Natural killer cell (primary cell): ENCODE data around the gene DIPK1B. TPM values are rescaled to one million over a fixed set of nuclear protein-coding genes. Genes with fewer than 3 reads are reported as not detected.

Source experiments
- ATAC-seq, 3 donors: fragments of 150-1000 bp in 2 of 3; fragments of 200-7000 bp in 1 of 3; cut with Tn5 transposase; 1 replicate in 1 of 3; 2 replicates in 2 of 3; pipeline ENCODE4 v1.10.0; 2021; ENCODE audit warnings: mild to moderate bottlenecking in 2 of 3, moderate library complexity in 2 of 3
- DNase-seq, 2 donors: peaks; one replicate each; pipeline versions ENCODE4 v3.0.0 to v3.0.0-alpha.2; 2013 to 2021; ENCODE audit warnings: mixed read lengths in 1 of 2
- H3K27ac ChIP-seq: one replicate; pipeline ENCODE4 v1.5.1; 2013; ENCODE audit warnings: mild to moderate bottlenecking, low read length
- H3K27me3 ChIP-seq: one replicate; pipeline ENCODE4 v1.6.1; 2013; ENCODE audit warnings: low read length; ENCODE audit not compliant: control insufficient read depth, insufficient read depth
- H3K36me3 ChIP-seq: one replicate; pipeline ENCODE4 v1.6.1; 2013; ENCODE audit warnings: low read length; ENCODE audit not compliant: control insufficient read depth, insufficient read depth
- H3K4me1 ChIP-seq: one replicate; pipeline ENCODE4 v1.6.1; 2013; ENCODE audit warnings: low read length; ENCODE audit not compliant: control insufficient read depth, insufficient read depth
- H3K4me3 ChIP-seq: one replicate; pipeline ENCODE4 v1.5.1; 2013; ENCODE audit warnings: low read length
- H3K9me3 ChIP-seq: one replicate; pipeline ENCODE4 v1.6.1; 2013; ENCODE audit warnings: low read length; ENCODE audit not compliant: control insufficient read depth, insufficient read depth
- H3K27ac Mint-ChIP-seq, 2 donors: one replicate each; pipeline ENCODE4 v1.8.0; 2022; ENCODE audit warnings: mild to moderate bottlenecking in 2 of 2, mixed read lengths in 2 of 2, moderate library complexity in 1 of 2
- H3K27me3 Mint-ChIP-seq, 2 donors: one replicate each; pipeline ENCODE4 v1.8.0; 2022; ENCODE audit warnings: low read depth in 2 of 2, mixed read lengths in 2 of 2
- H3K36me3 Mint-ChIP-seq: one replicate; pipeline ENCODE4 v1.8.0; 2022; ENCODE audit warnings: mixed read lengths
- H3K4me1 Mint-ChIP-seq, 2 donors: one replicate each; pipeline ENCODE4 v1.8.0; 2022; ENCODE audit warnings: mixed read lengths in 2 of 2
- H3K4me3 Mint-ChIP-seq: one replicate; pipeline ENCODE4 v1.8.0; 2022; ENCODE audit warnings: mild to moderate bottlenecking, moderate library complexity, mixed read lengths
- H3K9me3 Mint-ChIP-seq, 2 donors: one replicate each; pipeline ENCODE4 v1.8.0; 2022; ENCODE audit warnings: mixed read lengths in 2 of 2
- CTCF ChIP-seq: fragments of 200-600 bp; IDR thresholded peaks from one replicate; pipeline ENCODE4 v1.8.0; 2022; ENCODE audit warnings: antibody characterized with exemption
- WGBS: methylation state at CpG from one replicate; pipeline ENCODE4 v1.1.7; 2013; ENCODE audit warnings: missing lambda C conversion rate; ENCODE audit not compliant: insufficient coverage; 5-methylcytosine and 5-hydroxymethylcytosine counted together
- intact Hi-C: fragments of 100-400 bp; cut with micrococcal nuclease; formaldehyde crosslinking; loops from one replicate; pipeline ENCODE4 v1.14.2; 2022
- total RNA-seq, 4 donors: library from RNA; stranded (reverse); fragments of 120-200 nt in 1 of 4; gene quantifications; one replicate each; pipeline versions ENCODE4 v1.2.3 to v1.2.4, GENCODE V29; 2013 to 2022

Gene DIPK1B
- total RNA-seq, 3 donors from 2014 or later (not counting 1 experiment from before 2014, with no cell fraction given): 0.31 to 0.39 TPM; not detected in 1

- H3K36me3 Mint-ChIP-seq: no peaks in the 10 kb centered on the region
- no peak overlapping the region for H3K27ac ChIP-seq
- H3K9me3 ChIP-seq: no peaks in the 10 kb centered on the region
- H3K4me3 Mint-ChIP-seq: no peak overlapping the region
- intact Hi-C loops: no loop called here
- H3K27me3 Mint-ChIP-seq: peaks cover 0 to 14% of the 10 kb centered on the region in 2 donors
- ATAC-seq (no peak), DNase-seq (no peak)
- no peak for TF ChIP-seq CTCF
- H3K4me1 Mint-ChIP-seq: no peaks in the 10 kb centered on the region
- peaks cover 8% of the 10 kb centered on the region for H3K27me3 ChIP-seq
- H3K4me3 ChIP-seq: no peak overlapping the region
- H3K36me3 ChIP-seq: no peaks in the 10 kb centered on the region
- H3K9me3 Mint-ChIP-seq: no peaks in the 10 kb centered on the region
- H3K4me1 ChIP-seq: peaks cover 34% of the 10 kb centered on the region
- 74% methylated on average over 17 of the region's 22 CpGs for WGBS
- H3K27ac Mint-ChIP-seq: no peak overlapping the region
Measured at GRCh38 chr9:136746155-136746490, 33.8 kb downstream of the DIPK1B start.

GRCh38 chr9:136746621-136747020, 34.2 kb downstream of the DIPK1B start:
- intact Hi-C loops: no loop called here
- DNase-seq (no peak), ATAC-seq (no peak)
- Mint-ChIP-seq H3K36me3 (no peaks in the 10 kb centered on the region), H3K4me1 (no peaks in the 10 kb centered on the region), H3K9me3 (no peaks in the 10 kb centered on the region), H3K4me3 (no peak overlapping the region), H3K27me3 (peaks cover 4 to 10% of the 10 kb centered on the region in 2 donors), H3K27ac (no peak overlapping the region)
- H3K4me1 ChIP-seq: peaks cover 29% of the 10 kb centered on the region
- H3K27me3 ChIP-seq: peaks cover 6% of the 10 kb centered on the region
- 89% methylated on average over 18 of the region's 18 CpGs for WGBS
- no peak for TF ChIP-seq CTCF
- H3K27ac ChIP-seq: no peak overlapping the region
- peaks cover 3% of the 10 kb centered on the region for H3K9me3 ChIP-seq
- no peak overlapping the region for H3K4me3 ChIP-seq
- no peaks in the 10 kb centered on the region for H3K36me3 ChIP-seq

- peaks cover under 1 to 5% of the 10 kb centered on the region in 2 donors for H3K9me3 Mint-ChIP-seq
- no peak overlapping the region for H3K4me3 Mint-ChIP-seq
- ATAC-seq (no peak), DNase-seq (no peak)
- Histone ChIP-seq H3K27me3 (peaks cover 2% of the 10 kb centered on the region), H3K4me3 (no peak overlapping the region), H3K27ac (no peak overlapping the region), H3K4me1 (peaks cover 21% of the 10 kb centered on the region), H3K36me3 (no peaks in the 10 kb centered on the region), H3K9me3 (peaks cover 8% of the 10 kb centered on the region)
- TF ChIP-seq CTCF: no peak
- H3K27ac Mint-ChIP-seq: no peak overlapping the region
- no peaks in the 10 kb centered on the region for H3K4me1 Mint-ChIP-seq
- H3K27me3 Mint-ChIP-seq: peaks cover 10 to 12% of the 10 kb centered on the region in 2 donors
- WGBS: 91% methylated on average over 22 of the region's 22 CpGs
- intact Hi-C loops: no loop called here
- no peaks in the 10 kb centered on the region for H3K36me3 Mint-ChIP-seq
Measured at GRCh38 chr9:136747161-136748060, 35.0 kb downstream of the DIPK1B start.
